ENCODE measurements around the gene PRKCE. TPM values are rescaled to one million over a fixed set of nuclear protein-coding genes. Genes with fewer than 3 reads are reported as not detected.

PRKCE gene
- total RNA-seq, 1 experiment from 2014 or later: 21.7 TPM

DNA sequence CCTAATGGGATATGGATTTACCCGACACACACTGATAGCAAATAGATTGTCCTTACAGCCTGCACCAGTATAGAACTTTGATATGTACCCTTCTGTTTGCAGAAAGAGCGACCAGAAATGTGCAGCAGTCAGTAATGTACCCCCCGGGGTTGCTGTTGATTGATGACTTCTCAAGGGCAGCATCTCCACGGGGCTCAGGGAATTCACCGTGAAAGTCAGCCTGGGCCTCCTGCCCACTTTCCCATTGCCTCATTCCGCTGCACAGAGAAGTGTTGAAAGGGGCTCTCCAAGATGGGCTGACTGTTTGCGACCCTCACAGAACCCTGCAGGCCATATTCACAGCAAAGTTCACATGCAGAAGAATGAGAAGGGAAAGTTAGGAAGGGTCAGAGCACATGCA lies 241.3 kb downstream of the PRKCE start:
- Histone ChIP-seq H3F3A (ENCODE audit: insufficient read depth, low read depth) (no peaks in the 10 kb centered on the region), H3K4me2 (no peak overlapping the region), H4K20me1 (ENCODE audit: insufficient read depth) (peaks cover 16% of the 10 kb centered on the region), H3K9me2 (ENCODE audit: insufficient read depth) (no peaks in the 10 kb centered on the region), H2AFZ (no peak overlapping the region), H3K27ac (no peak overlapping the region), H3K36me3 (ENCODE audit: low read depth) (no peaks in the 10 kb centered on the region), H3K4me3 (no peak overlapping the region), H3K79me2 (ENCODE audit: low read depth) (0 out of 2 replicates have a peak, but pooled peaks cover 3% of the 10 kb centered on the region), H3K4me1 (replicated peaks; ENCODE audit: insufficient read depth) (peaks cover 5% of the 10 kb centered on the region), H3K27me3 (ENCODE audit: insufficient read depth, low read depth) (no peaks in the 10 kb centered on the region), H3K9me3 (ENCODE audit: insufficient read depth, low read depth) (no peaks in the 10 kb centered on the region)
- no peak for DNase-seq
- TF ChIP-seq, protein P1, sequence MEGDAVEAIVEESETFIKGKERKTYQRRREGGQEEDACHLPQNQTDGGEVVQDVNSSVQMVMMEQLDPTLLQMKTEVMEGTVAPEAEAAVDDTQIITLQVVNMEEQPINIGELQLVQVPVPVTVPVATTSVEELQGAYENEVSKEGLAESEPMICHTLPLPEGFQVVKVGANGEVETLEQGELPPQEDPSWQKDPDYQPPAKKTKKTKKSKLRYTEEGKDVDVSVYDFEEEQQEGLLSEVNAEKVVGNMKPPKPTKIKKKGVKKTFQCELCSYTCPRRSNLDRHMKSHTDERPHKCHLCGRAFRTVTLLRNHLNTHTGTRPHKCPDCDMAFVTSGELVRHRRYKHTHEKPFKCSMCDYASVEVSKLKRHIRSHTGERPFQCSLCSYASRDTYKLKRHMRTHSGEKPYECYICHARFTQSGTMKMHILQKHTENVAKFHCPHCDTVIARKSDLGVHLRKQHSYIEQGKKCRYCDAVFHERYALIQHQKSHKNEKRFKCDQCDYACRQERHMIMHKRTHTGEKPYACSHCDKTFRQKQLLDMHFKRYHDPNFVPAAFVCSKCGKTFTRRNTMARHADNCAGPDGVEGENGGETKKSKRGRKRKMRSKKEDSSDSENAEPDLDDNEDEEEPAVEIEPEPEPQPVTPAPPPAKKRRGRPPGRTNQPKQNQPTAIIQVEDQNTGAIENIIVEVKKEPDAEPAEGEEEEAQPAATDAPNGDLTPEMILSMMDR (conservative IDR thresholded peaks at IDR 0.05): no peak
- no peak for TF ChIP-seq EZH2 (IDR thresholded peaks at IDR 0.05; ENCODE audit: low read depth)
- BruUV-seq (replicated peaks): no TSS peak
- ChIA-PET CTCF (no interaction called here), POLR2A (ENCODE audit: unreplicated experiment) (no interaction called here)
- intact Hi-C loops (cut with micrococcal nuclease; ENCODE audit: unreplicated experiment): no loop called here

DNA sequence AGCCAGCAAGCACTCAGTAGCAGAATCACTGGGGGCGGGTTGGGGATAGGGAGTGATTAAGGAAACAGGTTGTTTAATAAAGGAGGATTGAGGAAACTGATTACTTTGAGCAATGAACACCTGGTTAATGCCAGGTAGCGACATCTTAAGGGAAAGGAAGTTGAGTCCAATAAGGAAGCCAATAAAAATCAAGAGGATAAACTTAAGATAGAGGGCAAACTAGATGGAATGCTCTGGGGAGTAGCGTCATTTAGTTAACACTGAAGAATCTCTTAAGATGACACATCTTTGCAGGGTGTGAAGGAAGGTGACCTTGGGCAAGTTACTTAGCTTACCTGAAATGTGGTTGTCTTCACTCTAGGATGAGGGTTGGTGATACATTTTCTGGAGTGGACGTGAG lies 242.7 kb downstream of the PRKCE start:
- Histone ChIP-seq H3K4me3 (no peak overlapping the region), H3K9me2 (ENCODE audit: insufficient read depth) (no peaks in the 10 kb centered on the region), H3K27me3 (ENCODE audit: insufficient read depth, low read depth) (no peaks in the 10 kb centered on the region), H3K36me3 (ENCODE audit: low read depth) (no peaks in the 10 kb centered on the region), H3K27ac (no peak overlapping the region), H3K9me3 (ENCODE audit: insufficient read depth, low read depth) (no peaks in the 10 kb centered on the region), H2AFZ (no peak overlapping the region), H3K4me2 (no peak overlapping the region), H3K4me1 (replicated peaks; ENCODE audit: insufficient read depth) (no peaks in the 10 kb centered on the region), H4K20me1 (ENCODE audit: insufficient read depth) (peaks cover 18% of the 10 kb centered on the region; the same call in 1 of the 2 replicates), H3K79me2 (ENCODE audit: low read depth) (peaks cover 3% of the 10 kb centered on the region; the same call in 1 of the 2 replicates), H3F3A (ENCODE audit: insufficient read depth, low read depth) (no peaks in the 10 kb centered on the region)
- ChIA-PET CTCF (no interaction called here), POLR2A (ENCODE audit: unreplicated experiment) (no interaction called here)
- BruUV-seq (replicated peaks): no TSS peak
- DNase-seq: no peak
- TF ChIP-seq EZH2 (IDR thresholded peaks at IDR 0.05; ENCODE audit: low read depth): no peak
- TF ChIP-seq, protein P1 (conservative IDR thresholded peaks at IDR 0.05): no peak
- intact Hi-C loops (cut with micrococcal nuclease; ENCODE audit: unreplicated experiment): no loop called here

DNA sequence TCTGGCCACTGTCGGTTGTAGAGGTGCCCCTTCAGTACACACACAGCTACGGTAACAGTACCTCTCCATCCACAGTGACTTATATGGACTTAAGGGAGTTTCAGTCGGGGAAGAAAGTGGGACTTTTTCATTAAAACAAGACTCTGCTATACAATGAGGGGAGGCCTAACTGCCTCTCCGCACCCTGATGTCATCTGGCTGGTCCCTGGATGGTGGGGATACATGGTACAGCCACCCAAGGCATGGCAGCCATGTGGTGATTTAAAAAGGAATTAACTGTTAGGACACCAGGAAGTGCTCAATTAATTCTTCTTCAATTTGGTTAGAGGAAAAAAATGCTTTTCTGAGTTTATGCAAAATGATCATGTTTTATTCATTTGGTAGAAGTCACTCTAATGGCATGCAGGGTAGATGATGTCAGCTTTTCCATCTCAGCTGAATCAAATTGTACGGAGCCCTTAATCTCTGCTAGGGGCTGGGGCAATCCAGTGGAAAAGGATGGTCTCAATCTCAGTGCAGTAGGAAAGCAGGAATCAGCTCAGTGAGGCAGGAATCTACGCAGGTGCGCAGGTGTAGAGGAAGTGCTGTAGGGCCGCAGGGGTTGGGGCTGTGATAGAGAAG lies 243.9 kb downstream of the PRKCE start:
- H3K79me2 ChIP-seq (ENCODE audit: low read depth): peaks cover 3% of the 10 kb centered on the region; the same call in 1 of the 2 replicates
- TF ChIP-seq, protein P1 (conservative IDR thresholded peaks at IDR 0.05): no peak
- no peak for TF ChIP-seq EZH2 (IDR thresholded peaks at IDR 0.05; ENCODE audit: low read depth)
- ChIA-PET CTCF (no interaction called here), POLR2A (ENCODE audit: unreplicated experiment) (no interaction called here)
- no peaks in the 10 kb centered on the region for H3K9me3 ChIP-seq (ENCODE audit: insufficient read depth, low read depth)
- H3K4me3 ChIP-seq: no peak overlapping the region
- no peaks in the 10 kb centered on the region for H3K9me2 ChIP-seq (ENCODE audit: insufficient read depth)
- H2AFZ ChIP-seq: no peak overlapping the region
- no peaks in the 10 kb centered on the region for H3K4me1 ChIP-seq (replicated peaks; ENCODE audit: insufficient read depth)
- H3K27me3 ChIP-seq (ENCODE audit: insufficient read depth, low read depth): no peaks in the 10 kb centered on the region
- H3K27ac ChIP-seq: no peak overlapping the region
- no TSS peak for BruUV-seq (replicated peaks)
- H3F3A ChIP-seq (ENCODE audit: insufficient read depth, low read depth): no peaks in the 10 kb centered on the region
- H4K20me1 ChIP-seq (ENCODE audit: insufficient read depth): peaks cover 18% of the 10 kb centered on the region
- no peak overlapping the region for H3K4me2 ChIP-seq
- no peak for DNase-seq
- H3K36me3 ChIP-seq (ENCODE audit: low read depth): no peaks in the 10 kb centered on the region
- intact Hi-C loops (cut with micrococcal nuclease; ENCODE audit: unreplicated experiment): no loop called here
